SH-SY5Y (cell line): ENCODE results near the gene QRFP.

ENCODE experiments used
- GATA2 ChIP-seq: IDR thresholded peaks from 2 replicates; pipeline ENCODE4 v1.6.1; 2011; ENCODE audit warnings: mild to moderate bottlenecking, low read depth, low read length
- GATA3 ChIP-seq: IDR thresholded peaks from 2 replicates; pipeline ENCODE4 v1.6.1; 2011; ENCODE audit warnings: low read depth, mild to moderate bottlenecking, low read length, moderate library complexity

GRCh38 chr9:130915096-130915447 is 18.5 kb upstream of the QRFP start:
- TF ChIP-seq GATA2: no peak
- TF ChIP-seq GATA3: no peak
